NCI-H146 treated with DMSO at 0.1 percent for 48 hours (cell line): ENCODE data around the gene AKAP7.
"Not testable (repeated sequence)": the region's sequence is repeated elsewhere in the genome, so short reads cannot be mapped to it uniquely, and the experiment has no call there.

Experiments
- DNase-seq: peaks from one replicate; lab custom pipeline; 2025; ENCODE audit not compliant: unreplicated experiment; lab: John Stamatoyannopoulos, UW

Gene AKAP7

GRCh38 chr6:131135244-131136020, at the start of gene AKAP7:
Gene AKAP7 (plus strand): TSS chr6:131135467. CDS start chr6:131135764, 297 bp downstream.
- DNase-seq: peak; percentile 82

GRCh38 chr6:131090339-131090738, 44.9 kb upstream of the AKAP7 start:
- DNase-seq: not testable (repeated sequence)

GRCh38 chr6:131091944-131092343, 43.3 kb upstream of the AKAP7 start:
- DNase-seq: not testable (repeated sequence)

GRCh38 chr6:131093334-131093733, 41.9 kb upstream of the AKAP7 start:
- no peak for DNase-seq

- no peak for DNase-seq
Observed at GRCh38 chr6:131096786-131097185, 38.5 kb upstream of the AKAP7 start.

GRCh38 chr6:131101911-131102680, 33.2 kb upstream of the AKAP7 start:
- no peak for DNase-seq

GRCh38 chr6:131103296-131103695, 32.0 kb upstream of the AKAP7 start:
- no peak for DNase-seq

GRCh38 chr6:131103901-131104300, 31.4 kb upstream of the AKAP7 start:
- DNase-seq: no peak

GRCh38 chr6:131107151-131107550, 28.1 kb upstream of the AKAP7 start:
- DNase-seq: no peak

- DNase-seq: no peak
Observed at GRCh38 chr6:131112249-131112648, 23.0 kb upstream of the AKAP7 start.

GRCh38 chr6:131115651-131116050, 19.6 kb upstream of the AKAP7 start:
- no peak for DNase-seq

GRCh38 chr6:131116321-131116720, 18.9 kb upstream of the AKAP7 start:
- DNase-seq: no peak

- DNase-seq: peak; percentile 43
Observed at GRCh38 chr6:131116755-131117360, 18.4 kb upstream of the AKAP7 start.

GRCh38 chr6:131117878-131118277, 17.4 kb upstream of the AKAP7 start:
- no peak for DNase-seq

GRCh38 chr6:131122007-131122406, 13.3 kb upstream of the AKAP7 start:
- no peak for DNase-seq

- no peak for DNase-seq
Observed at GRCh38 chr6:131122516-131122915, 12.8 kb upstream of the AKAP7 start.

- no peak for DNase-seq
Observed at GRCh38 chr6:131124336-131125071, 10.8 kb upstream of the AKAP7 start.

GRCh38 chr6:131125431-131125830, 9.8 kb upstream of the AKAP7 start:
- DNase-seq: no peak

GRCh38 chr6:131129689-131130553, 5.3 kb upstream of the AKAP7 start:
- no peak for DNase-seq

- DNase-seq: no peak
Observed at GRCh38 chr6:131130554-131130940, 4.7 kb upstream of the AKAP7 start.
